ENCODE data around the gene TNC. TPM values are rescaled to one million over a fixed set of nuclear protein-coding genes. Genes with fewer than 3 reads are reported as not detected.

TNC gene
- 0.80 and 12.1 TPM in 2 replicates for total RNA-seq

DNA sequence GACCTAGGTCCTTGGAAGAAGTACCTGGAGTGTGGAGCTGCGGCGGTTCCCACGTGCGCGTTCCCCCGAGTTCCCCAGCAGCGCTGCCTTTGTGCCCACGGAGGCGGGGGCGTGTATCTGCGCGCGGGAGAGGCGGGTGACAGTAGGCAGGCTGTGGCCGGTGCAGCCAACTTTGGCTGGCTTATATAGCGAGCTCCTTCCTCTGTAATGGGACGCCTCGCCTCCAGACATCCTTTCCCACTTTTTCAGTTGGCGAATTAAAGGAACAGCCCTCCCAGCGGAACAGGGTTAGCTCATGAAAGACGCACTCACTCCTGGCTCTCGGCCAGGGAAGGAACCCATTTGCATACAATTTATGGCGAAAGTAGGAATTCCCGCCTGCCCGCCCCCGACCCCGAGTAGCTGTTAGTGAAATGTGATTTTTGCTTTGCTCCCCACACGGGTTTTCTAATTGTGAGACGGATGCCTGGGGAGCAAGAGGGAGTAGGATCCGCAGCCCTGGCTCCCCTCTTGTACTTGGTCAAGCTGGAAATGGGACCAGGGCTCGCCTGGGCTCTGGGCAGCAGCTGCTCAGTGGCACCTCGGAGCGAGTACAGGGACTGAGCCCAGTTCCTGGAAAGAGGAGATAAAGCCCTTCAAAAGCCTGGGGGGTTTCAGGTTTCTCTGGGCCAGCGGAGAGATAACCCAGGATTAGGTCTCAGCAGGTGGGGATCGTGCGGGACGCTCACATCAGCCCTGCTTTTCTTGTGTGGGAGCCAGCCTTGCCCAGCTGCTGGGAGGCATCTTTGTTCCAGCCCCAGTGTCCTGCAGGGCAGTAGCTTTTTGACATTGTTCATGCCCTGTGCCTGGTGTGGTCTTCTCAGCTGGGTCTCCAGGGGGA lies at the start of gene TNC:
TNC (minus strand) TSS at position 159 of the 880 bp plus-strand sequence. CDS start 27,139 bp downstream, outside the sequence.

Other genes with a start within 250 kb of the TNC start
- gene TNFSF8, start 187.6 kb downstream of the TNC start, total RNA-seq, result 0.13 TPM in 1 of 2 replicates, not detected in the other